Stimulated activated memory B cell treated with anti-CD40 and anti-IgM and Interleukin-4, amounts not matched to agents 10 μg/mL and 1 μg/mL and 100 μg/mL, for 72 hours (primary cell): ENCODE measurements around the gene CYB561.

Source experiments
- ATAC-seq: fragments of 150-1000 bp; cut with Tn5 transposase; 2 replicates; pipeline ENCODE4 v1.10.0; 2021
- H3K27ac Mint-ChIP-seq: one replicate; pipeline ENCODE4 v1.8.0; 2022; ENCODE audit warnings: mild to moderate bottlenecking, mixed read lengths
- H3K27me3 Mint-ChIP-seq: one replicate; pipeline ENCODE4 v1.8.0; 2022; ENCODE audit warnings: mixed read lengths
- H3K36me3 Mint-ChIP-seq: one replicate; pipeline ENCODE4 v1.8.0; 2022; ENCODE audit warnings: mixed read lengths
- H3K4me1 Mint-ChIP-seq: one replicate; pipeline ENCODE4 v1.8.0; 2022; ENCODE audit warnings: mixed read lengths
- H3K4me3 Mint-ChIP-seq: one replicate; pipeline ENCODE4 v1.8.0; 2022; ENCODE audit warnings: mild to moderate bottlenecking, moderate library complexity, mixed read lengths
- H3K9me3 Mint-ChIP-seq: one replicate; pipeline ENCODE4 v1.8.0; 2022; ENCODE audit warnings: mixed read lengths

Gene CYB561

DNA sequence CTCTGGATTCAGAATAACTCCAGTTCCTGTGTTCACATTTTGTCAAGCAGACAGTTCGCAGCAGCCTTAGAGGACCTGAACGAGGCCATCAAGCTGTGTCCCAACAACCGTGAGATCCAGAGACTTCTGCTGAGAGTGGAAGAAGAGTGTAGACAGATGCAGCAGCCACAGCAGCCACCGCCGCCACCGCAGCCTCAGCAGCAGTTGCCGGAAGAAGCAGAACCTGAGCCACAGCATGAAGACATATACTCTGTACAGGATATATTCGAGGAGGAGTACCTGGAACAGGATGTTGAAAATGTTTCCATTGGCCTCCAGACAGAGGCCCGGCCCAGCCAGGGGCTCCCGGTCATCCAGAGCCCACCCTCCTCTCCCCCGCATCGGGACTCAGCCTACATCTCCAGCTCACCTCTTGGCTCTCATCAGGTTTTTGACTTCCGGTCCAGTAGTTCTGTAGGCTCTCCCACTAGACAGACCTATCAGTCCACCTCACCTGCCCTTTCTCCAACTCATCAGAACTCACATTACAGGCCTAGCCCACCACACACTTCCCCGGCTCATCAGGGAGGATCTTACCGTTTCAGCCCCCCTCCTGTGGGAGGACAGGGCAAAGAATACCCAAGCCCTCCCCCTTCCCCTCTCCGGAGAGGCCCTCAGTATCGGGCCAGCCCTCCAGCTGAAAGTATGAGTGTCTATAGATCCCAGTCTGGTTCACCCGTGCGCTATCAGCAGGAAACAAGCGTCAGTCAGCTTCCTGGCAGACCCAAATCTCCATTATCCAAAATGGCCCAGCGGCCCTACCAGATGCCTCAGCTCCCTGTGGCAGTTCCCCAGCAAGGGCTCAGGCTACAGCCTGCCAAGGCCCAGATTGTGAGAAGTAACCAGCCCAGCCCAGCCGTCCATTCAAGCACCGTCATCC is 25.9 kb downstream of the CYB561 start:
- H3K36me3 Mint-ChIP-seq: no peaks in the 10 kb centered on the region
- H3K4me3 Mint-ChIP-seq: no peak overlapping the region
- H3K27me3 Mint-ChIP-seq: peaks cover 1% of the 10 kb centered on the region
- no peak overlapping the region for H3K27ac Mint-ChIP-seq
- ATAC-seq: no peak
- peaks cover under 1% of the 10 kb centered on the region for H3K4me1 Mint-ChIP-seq
- H3K9me3 Mint-ChIP-seq: no peaks in the 10 kb centered on the region

DNA sequence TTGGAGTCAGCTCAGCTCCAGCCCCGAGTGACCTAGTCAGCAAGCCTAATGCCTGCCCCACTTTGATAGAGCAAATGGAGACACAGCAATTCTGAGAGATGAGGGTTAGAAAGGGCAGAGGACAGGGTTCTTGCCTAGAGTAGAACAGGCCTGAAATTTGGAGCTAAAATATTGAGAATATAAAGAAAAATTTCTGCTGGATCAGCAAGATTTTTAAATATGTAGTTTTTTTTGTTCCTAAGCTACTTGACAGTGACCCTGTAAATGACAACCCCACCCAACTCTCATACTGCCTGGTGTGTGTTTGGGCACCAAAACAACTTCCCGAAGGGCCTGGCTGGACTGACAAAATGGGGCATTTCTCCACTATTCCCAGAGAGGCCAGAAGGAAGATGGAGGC is 26.7 kb downstream of the CYB561 start:
- Mint-ChIP-seq H3K9me3 (no peaks in the 10 kb centered on the region), H3K27ac (no peak overlapping the region), H3K36me3 (no peaks in the 10 kb centered on the region), H3K4me1 (no peaks in the 10 kb centered on the region), H3K27me3 (no peaks in the 10 kb centered on the region), H3K4me3 (no peak overlapping the region)
- ATAC-seq: no peak

DNA sequence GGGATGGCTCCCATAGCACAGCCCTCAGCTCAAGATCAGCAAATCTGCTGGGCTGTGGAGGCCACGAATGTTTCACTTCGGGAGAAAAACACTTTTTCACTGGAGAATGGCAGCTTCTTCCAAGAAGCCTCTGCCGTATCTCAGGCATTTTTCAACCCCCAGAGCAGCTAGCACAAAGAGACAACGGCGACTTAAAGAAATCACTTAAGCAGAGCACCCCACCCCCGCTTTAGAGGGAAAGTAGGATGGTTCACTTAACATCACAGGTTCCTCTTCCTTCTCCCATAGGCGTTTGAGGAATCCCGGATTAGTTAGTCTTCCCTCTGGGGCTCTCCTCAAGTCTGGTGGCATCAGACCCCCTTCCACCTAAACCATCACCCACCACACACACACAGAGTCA is 27.6 kb downstream of the CYB561 start:
- ATAC-seq: no peak
- no peaks in the 10 kb centered on the region for H3K27me3 Mint-ChIP-seq
- H3K4me3 Mint-ChIP-seq: no peak overlapping the region
- no peaks in the 10 kb centered on the region for H3K36me3 Mint-ChIP-seq
- H3K4me1 Mint-ChIP-seq: no peaks in the 10 kb centered on the region
- H3K27ac Mint-ChIP-seq: no peak overlapping the region
- no peaks in the 10 kb centered on the region for H3K9me3 Mint-ChIP-seq

DNA sequence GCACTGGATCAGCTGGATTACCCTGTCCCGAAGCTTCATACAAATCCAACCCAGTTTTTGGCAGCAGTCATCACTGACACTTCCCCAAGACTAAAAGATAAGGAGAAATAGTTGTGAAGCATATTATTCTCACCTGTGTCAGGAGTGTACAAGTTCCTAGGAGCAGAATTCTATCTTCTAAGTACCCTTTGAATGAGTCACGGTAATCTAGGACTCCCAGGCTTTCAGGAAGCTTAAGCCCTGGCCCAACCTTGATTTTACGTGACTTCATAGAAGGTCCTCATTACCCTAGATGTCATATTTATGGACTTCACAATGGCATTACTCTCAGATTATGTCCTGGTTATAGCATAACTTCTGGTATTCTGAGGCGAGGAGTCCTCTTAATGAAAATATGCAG is 31.9 kb downstream of the CYB561 start:
- no peak for ATAC-seq
- no peaks in the 10 kb centered on the region for H3K36me3 Mint-ChIP-seq
- H3K27ac Mint-ChIP-seq: no peak overlapping the region
- H3K27me3 Mint-ChIP-seq: no peaks in the 10 kb centered on the region
- H3K4me3 Mint-ChIP-seq: no peak overlapping the region
- no peaks in the 10 kb centered on the region for H3K4me1 Mint-ChIP-seq
- H3K9me3 Mint-ChIP-seq: no peaks in the 10 kb centered on the region

DNA sequence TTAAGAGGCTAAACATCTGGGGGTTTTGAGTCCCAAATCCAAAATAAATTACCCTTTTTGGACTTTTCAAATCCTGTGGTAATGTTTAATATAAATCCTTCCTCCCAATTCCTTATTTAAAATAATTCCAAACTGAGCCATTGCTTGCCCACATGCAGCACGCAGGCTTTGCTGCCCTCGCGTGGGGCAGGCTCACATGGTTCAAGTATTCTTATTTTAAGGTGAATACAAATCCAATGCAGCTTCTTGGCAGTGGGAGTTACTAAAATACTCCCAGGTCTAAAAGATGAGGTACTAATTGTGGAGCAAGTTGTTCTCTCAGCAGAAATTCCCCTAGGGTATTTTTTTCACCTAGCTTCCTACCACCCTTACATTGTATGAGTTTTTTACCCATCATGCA is 33.0 kb downstream of the CYB561 start:
- no peak for ATAC-seq
- Mint-ChIP-seq H3K27me3 (no peaks in the 10 kb centered on the region), H3K9me3 (no peaks in the 10 kb centered on the region), H3K4me3 (no peak overlapping the region), H3K36me3 (no peaks in the 10 kb centered on the region), H3K4me1 (no peaks in the 10 kb centered on the region), H3K27ac (no peak overlapping the region)

DNA sequence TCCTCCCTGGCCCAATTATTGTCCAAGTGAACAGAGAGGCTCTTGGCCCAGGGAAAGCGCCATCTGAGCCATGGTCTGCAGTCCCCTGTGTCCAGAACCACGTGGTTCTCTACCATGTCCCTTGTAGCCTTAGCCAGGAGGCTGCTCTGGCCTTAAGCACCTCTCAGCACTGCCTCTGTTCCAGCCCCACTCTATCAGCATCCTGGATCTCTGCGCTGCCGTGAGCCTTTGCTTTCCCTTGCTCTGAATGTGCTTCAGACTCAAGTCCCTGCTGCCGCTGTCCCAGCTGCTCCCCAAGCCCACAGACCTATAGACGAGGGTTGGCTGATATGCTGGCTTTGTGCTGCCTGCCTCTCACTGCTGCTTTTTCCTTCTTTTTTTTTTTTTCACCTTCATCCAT is 33.9 kb downstream of the CYB561 start:
- Mint-ChIP-seq H3K4me1 (no peaks in the 10 kb centered on the region), H3K27ac (no peak overlapping the region), H3K27me3 (no peaks in the 10 kb centered on the region), H3K9me3 (no peaks in the 10 kb centered on the region), H3K4me3 (no peak overlapping the region), H3K36me3 (no peaks in the 10 kb centered on the region)
- ATAC-seq: no peak

DNA sequence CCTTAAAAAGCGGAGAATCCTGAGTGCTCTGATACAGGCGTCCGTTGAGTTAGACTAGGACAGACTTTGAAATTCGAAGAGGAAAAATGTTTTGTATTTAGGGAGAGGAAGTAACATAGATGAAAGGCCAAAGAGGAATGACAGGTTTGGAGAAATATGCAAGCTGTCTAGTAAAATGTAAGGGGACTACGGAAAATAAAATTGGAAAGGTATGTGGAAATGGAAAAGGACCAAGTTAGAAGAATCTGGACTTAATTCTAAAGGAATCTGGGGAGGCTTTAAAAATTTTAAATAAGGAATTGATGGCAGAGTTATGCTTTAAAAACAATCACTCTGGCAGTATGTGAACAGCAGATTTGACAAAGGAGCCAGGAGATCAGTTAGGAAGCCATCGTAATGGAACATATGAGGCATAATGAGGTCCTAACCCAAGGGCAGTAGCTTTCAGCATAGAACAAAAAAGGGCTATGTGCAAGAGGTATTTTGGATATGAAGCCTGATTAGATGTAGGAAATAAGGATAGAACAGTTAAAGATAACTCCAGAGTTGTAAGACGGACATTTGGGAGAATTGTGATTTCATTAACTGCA is 38.3 kb downstream of the CYB561 start:
- Mint-ChIP-seq H3K27me3 (no peaks in the 10 kb centered on the region), H3K4me1 (peaks cover 4% of the 10 kb centered on the region), H3K9me3 (no peaks in the 10 kb centered on the region), H3K4me3 (no peak overlapping the region), H3K27ac (no peak overlapping the region), H3K36me3 (no peaks in the 10 kb centered on the region)
- no peak for ATAC-seq

DNA sequence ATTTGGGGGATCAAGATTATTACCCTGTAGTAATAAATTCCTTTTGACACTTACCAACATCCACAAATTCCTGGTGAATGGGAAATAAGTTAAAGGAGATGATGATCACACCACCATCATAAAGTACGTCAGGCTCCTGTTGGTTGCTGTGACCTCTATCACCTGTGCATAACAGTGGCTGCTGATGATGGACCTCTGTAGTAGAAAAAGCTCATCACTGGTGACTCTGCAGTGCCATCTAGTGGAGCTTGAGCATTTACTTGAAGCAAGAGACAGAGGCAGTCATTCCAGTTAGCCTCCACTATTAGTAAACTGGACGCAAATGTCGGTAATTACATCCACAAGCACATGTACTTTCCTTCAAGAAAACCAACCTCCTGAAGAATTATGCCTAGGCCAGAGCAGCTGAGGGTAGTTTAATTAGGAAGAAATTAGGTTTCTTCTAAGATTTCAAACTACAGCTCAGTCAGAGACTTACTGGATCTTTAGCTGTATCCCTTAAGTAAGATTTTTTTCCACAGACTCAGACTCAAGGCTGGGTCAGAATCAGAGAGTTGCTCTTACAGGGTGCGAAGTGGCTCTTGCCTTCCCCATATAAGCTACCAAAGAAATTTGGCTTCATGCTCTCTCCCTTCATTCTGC is 39.3 kb downstream of the CYB561 start:
- Mint-ChIP-seq H3K4me1 (peaks cover 4% of the 10 kb centered on the region), H3K27me3 (no peaks in the 10 kb centered on the region), H3K27ac (no peak overlapping the region), H3K9me3 (no peaks in the 10 kb centered on the region), H3K36me3 (no peaks in the 10 kb centered on the region), H3K4me3 (no peak overlapping the region)
- peak; percentile 90 for ATAC-seq

DNA sequence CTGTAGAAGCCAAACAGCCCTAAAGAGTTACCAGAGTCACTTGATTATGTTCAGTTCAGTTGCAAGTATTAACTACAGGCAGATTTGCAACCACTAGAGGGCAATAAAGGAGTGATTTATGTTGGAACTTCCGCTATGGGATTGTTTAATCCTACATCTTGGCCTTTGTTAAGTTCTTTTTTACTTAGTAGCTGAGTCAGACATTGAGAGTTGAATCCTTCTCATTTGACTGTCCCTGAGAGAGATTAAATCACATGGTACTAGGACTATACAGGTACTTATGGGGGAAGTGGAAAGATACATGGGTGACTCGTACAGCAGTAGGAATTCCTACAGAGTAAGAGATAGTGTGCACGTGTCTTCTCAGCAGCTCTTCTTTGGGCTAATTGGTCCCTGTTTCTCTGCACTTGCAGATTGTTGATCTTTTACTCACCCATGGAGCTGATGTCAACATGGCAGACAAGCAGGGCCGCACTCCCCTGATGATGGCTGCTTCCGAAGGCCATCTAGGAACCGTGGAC is 40.3 kb downstream of the CYB561 start:
- no peak for ATAC-seq
- Mint-ChIP-seq H3K4me1 (peaks cover 4% of the 10 kb centered on the region), H3K27me3 (no peaks in the 10 kb centered on the region), H3K9me3 (no peaks in the 10 kb centered on the region), H3K4me3 (no peak overlapping the region), H3K36me3 (no peaks in the 10 kb centered on the region), H3K27ac (no peak overlapping the region)

DNA sequence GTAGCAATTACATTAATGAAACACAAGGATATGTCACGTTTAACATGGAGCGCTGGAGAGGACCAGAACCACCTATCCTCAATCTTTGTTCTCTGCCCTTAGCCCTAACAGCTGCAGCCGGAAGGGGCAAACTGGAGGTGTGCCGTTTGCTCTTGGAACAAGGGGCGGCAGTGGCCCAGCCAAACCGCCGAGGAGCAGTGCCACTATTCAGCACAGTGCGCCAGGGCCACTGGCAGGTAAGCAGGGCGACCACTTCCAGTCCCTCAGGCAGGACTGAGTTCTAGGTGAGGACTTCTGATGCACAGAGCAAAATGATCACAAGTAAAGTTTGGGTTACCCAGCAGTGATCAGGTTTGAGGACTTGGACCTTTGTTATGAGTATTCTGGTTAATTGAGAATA is 41.1 kb downstream of the CYB561 start:
- no peak overlapping the region for H3K27ac Mint-ChIP-seq
- no peaks in the 10 kb centered on the region for H3K36me3 Mint-ChIP-seq
- no peak for ATAC-seq
- H3K27me3 Mint-ChIP-seq: no peaks in the 10 kb centered on the region
- no peak overlapping the region for H3K4me3 Mint-ChIP-seq
- H3K9me3 Mint-ChIP-seq: no peaks in the 10 kb centered on the region
- peaks cover 5% of the 10 kb centered on the region for H3K4me1 Mint-ChIP-seq

DNA sequence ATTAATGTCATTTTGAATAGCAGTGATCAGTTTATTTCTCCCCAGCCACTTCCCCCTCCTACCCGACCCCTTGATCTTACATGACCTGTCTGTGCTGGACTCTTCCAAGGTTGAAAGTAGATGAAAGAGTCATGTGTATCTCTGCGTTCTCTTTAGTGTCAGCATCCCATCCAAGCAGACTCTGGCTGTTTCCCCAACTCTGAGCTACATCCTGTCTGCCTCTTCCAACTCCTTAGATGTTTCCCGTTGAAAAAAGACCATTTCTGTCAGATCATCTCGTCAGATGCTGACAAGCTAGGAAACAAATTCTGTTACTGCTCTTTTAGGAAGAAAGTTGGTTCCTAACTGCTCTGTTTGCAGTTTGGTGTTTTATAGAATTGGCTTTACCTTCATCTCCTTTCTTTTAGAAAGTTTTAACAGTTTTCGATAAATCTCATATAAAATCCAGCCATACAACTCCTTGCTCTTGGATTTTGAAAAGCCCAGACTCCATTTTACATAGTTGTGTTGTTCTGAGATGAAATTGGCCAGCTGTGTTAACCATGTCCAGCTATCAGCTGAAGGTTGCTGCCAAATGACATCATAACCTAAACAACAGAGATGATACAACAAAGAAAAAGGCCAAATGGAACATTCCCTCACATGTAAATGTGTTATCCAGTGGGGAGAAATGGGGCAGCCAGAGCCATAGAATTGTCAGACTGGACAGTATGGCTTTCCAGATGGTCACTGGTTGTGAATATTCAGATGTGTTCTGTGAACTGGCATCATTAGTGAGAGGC is 43.5 kb downstream of the CYB561 start:
- ATAC-seq: no peak
- H3K9me3 Mint-ChIP-seq: no peaks in the 10 kb centered on the region

DNA sequence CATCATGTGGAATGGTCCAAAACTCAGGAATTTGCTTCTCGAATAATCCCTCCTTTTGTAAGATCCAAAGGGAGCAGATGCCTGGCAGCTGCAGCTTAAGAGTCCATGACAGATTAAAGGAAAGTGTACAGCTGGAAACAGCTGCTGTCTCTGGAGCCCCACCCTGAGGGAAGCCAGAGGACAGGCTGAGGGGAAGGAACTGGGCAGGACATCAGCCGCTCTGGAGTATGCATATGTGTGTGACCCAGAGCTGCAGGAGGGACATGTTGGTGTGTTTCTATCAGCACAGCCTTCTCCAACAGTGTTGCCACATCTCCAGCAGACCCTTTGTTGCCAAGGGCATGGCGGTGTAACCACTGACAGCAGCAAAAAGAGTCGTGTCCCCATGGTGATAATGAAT is 46.2 kb downstream of the CYB561 start:
- no peak for ATAC-seq
- peaks cover 21% of the 10 kb centered on the region for H3K4me1 Mint-ChIP-seq
- no peaks in the 10 kb centered on the region for H3K36me3 Mint-ChIP-seq
- no peaks in the 10 kb centered on the region for H3K9me3 Mint-ChIP-seq
- H3K27ac Mint-ChIP-seq: no peak overlapping the region
- H3K4me3 Mint-ChIP-seq: no peak overlapping the region
- no peaks in the 10 kb centered on the region for H3K27me3 Mint-ChIP-seq

More for the DNA sequence above, 43.5 kb downstream of the CYB561 start:
- no peaks in the 10 kb centered on the region for H3K36me3 Mint-ChIP-seq
- H3K27me3 Mint-ChIP-seq: no peaks in the 10 kb centered on the region
- H3K4me3 Mint-ChIP-seq: no peak overlapping the region
- no peak overlapping the region for H3K27ac Mint-ChIP-seq
- peaks cover 25% of the 10 kb centered on the region for H3K4me1 Mint-ChIP-seq

DNA sequence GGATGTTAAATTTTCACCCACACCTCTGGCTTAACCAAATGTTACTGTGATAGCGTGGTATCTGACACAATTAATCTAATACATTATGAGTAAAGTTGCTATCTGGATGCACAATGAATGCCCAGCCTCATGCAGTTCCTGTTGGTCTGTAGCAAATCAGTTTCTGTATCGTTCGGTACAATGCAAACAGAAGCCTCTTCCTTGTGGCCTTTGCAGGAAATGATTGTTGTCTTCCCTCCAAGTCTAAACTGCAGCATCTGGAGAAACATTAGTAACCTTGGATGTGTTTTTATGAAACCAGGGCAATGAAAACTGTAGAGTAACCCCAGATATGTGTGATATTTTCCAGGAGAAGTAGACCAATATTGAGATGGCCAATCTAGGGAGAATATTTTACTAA is 46.8 kb downstream of the CYB561 start:
- ATAC-seq: no peak

DNA sequence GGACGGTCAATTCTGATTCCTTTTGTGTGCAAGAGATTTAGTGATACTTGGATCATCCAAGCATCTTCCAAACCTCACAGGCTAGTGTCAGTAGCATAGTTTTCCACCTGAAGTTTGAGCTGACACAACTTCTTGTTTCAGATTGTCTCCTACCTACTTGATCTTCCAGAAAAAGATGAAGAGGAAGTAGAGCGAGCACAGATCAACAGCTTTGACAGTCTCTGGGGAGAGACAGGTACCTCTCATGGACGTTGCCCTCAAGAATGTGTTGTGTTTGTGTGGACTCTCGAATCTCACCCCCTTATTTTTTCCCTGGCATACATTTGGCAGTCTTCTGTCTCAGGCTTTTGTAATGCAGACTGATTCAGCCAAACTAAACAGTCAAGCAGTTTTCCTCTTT is 47.4 kb downstream of the CYB561 start:
- H3K27me3 Mint-ChIP-seq: no peaks in the 10 kb centered on the region
- H3K36me3 Mint-ChIP-seq: peaks cover 6% of the 10 kb centered on the region
- H3K4me1 Mint-ChIP-seq: peaks cover 21% of the 10 kb centered on the region
- H3K27ac Mint-ChIP-seq: peak overlapping the region; percentile 2
- no peaks in the 10 kb centered on the region for H3K9me3 Mint-ChIP-seq
- ATAC-seq: peak; percentile 47
- H3K4me3 Mint-ChIP-seq: no peak overlapping the region

More for the DNA sequence above, 46.8 kb downstream of the CYB561 start:
- H3K4me3 Mint-ChIP-seq: no peak overlapping the region
- H3K36me3 Mint-ChIP-seq: peaks cover 2% of the 10 kb centered on the region
- H3K4me1 Mint-ChIP-seq: peaks cover 21% of the 10 kb centered on the region
- no peaks in the 10 kb centered on the region for H3K9me3 Mint-ChIP-seq
- no peaks in the 10 kb centered on the region for H3K27me3 Mint-ChIP-seq
- peak overlapping the region; percentile 2 for H3K27ac Mint-ChIP-seq
